GM19025 (cell line): ENCODE data around the gene HNRNPA2B1.
"Not testable (repeated sequence)": the region's sequence is repeated elsewhere in the genome, so short reads cannot be mapped to it uniquely, and the experiment has no call there.

ENCODE experiments used
- ATAC-seq: cut with Tn5 transposase; IDR thresholded peaks from one replicate; pipeline ENCODE4 v1.9.1; 2021; ENCODE audit warnings: mild to moderate bottlenecking, low read depth, moderate library complexity; ENCODE audit not compliant: unreplicated experiment

HNRNPA2B1 gene

DNA sequence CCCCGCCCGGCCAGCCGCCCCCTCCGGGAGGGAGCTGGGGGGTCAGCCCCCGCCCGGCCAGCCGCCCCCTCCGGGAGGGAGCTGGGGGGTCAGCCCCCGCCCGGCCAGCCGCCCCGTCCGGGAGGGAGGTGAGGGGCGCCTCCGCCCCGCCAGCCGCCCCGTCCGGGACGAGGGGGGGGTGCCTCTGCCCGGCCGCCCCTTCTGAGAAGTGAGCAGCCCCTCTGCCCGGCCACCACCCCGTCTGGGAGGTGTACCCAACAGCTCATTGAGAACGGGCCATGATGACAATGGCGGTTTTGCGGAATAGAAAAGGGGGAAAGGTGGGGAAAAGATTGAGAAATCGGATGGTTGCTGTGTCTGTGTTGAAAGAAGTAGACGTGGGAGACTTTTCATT, 52.2 kb downstream of the HNRNPA2B1 start:
- ATAC-seq, result not testable (repeated sequence)

DNA sequence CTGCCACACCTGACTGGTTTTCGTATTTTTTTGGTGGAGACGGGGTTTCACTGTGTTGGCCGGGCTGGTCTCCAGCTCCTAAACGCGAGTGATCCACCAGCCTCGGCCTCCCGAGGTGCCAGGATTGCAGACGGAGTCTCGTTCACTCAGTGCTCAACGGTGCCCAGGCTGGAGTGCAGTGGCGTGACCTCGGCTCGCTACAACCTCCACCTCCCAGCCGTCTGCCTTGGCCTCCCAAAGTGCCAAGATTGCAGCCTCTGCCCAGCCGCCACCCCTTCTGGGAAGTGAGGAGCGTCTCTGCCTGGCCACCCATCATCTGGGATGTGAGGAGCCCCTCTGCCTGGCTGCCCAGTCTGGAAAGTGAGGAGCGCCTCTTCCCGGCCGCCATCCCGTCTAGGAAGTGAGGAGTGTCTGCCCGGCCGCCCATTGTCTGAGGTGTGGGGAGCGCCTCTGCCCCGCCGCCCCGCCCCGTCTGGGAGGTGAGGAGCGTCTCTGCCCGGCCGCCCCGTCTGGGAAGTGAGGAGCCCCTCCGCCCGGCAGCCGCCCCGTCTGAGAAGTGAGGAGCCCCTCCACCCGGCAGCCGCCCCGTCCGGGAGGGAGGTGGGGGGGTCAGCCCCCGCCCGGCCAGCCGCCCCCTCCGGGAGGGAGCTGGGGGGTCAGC, 52.8 kb downstream of the HNRNPA2B1 start:
- not testable (repeated sequence) for ATAC-seq

DNA sequence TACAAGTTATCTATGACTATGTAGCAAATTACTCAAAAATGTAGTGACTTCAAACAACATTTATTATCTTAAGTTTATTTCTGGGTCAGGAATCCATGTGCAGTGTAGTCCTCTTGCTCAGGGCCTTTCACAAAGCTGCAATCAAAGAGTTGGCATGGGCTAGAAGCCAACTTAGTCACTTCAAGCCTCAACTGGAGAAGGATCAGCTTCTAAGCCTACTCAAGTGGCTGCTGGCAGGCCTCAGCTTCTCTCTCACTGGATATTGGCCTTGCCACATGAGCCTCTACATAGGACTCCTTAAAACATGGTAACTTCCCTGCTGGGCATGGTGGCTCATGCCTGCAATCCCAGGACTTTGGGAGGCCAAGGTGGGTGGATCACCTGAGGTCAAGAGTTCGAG, 53.5 kb downstream of the HNRNPA2B1 start:
- no peak for ATAC-seq

DNA sequence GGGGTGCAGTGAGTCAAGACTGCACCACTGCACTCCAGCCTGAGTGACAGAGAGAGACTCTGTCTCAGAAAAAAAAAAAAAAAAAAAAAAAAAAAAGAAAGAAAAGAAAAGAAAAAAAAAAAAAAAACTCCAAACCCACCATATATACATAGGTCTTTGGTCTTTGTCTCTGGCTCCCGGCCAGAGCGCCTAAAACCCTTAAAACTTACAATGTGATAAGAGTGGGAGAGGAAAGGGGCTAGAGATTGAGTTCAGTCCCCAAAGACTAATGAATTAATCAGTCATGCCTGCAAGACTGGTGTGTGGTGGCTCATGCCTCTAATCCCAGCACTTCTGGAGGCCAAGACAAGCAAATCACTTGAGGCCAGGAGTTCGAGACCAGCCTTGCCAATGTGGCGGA, 55.3 kb downstream of the HNRNPA2B1 start:
- ATAC-seq, result no peak

DNA sequence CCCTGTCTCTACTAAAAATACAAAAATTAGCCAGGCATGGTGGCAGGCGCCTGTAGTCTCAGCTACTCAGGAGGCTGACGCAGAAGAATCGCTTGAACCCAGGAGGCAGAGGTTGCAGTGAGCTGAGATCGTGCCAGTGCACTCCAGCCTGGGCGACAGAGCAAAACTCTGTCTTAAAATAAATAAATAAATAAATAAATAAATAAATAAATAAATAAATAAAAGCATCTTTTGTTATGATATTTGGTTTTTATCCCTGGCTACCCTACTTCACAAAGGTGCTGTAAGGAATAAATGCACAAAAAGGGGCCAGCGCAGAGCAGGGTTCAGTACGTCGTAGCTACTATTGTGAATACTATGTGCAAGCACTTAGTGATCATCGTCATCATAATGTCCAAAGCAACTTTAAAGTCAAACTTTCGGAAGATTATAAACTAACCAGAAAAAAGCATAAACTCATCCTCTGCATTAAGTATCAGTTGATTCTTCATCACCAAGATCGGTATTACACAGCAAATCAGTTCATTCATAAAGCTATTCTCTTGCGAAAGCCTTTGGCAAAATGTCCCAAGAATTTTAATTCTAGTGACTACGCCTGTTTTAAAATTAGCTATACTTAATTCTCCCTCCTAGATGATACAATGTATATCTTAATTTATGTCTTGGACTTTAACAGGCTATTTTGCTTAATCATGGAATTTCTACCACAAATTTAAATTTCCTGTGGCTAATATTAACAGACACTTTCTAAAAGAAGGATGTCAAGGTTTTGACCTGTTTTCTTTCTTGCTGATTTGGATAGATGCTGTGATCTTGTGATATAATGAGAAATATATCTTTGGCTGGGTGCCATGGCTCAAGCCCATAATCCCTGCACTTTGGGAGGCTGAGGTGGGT, 56.1 kb downstream of the HNRNPA2B1 start:
- no peak for ATAC-seq

DNA sequence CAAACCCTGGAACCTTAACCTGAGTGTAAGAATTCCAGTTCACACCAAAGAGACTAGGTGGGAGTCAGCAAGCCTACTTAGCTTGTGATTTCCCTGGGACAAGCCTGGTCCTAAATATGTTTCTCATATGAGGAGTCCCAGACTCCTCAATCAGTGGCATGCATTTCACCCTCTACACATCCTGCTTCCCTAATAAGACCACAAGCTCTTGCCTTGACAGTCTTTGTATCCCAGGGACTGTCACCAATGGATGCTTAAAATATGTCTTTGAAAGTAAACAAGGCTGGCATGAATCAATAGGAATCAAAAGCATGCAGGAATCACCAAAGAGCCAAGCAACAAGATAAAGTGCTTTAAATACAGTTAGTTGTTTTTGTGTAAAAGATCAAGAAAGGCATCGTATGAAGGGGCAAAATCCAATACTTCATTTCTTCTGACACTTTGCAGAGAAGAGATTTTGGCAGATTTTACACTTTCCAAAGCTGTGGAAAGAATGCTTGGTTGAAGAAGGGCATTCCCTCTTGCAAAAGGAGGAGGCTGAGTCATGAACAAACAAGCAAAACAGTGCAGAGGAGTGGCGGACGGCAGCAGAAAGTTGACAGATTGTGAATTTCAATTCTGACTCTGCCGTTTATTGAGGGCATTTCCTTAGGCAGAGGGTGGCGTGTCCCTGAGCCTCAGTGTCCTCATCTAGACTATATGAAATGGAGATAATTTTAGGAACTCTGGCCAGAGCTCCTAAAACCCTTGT, 57.1 kb downstream of the HNRNPA2B1 start:
- no peak for ATAC-seq

DNA sequence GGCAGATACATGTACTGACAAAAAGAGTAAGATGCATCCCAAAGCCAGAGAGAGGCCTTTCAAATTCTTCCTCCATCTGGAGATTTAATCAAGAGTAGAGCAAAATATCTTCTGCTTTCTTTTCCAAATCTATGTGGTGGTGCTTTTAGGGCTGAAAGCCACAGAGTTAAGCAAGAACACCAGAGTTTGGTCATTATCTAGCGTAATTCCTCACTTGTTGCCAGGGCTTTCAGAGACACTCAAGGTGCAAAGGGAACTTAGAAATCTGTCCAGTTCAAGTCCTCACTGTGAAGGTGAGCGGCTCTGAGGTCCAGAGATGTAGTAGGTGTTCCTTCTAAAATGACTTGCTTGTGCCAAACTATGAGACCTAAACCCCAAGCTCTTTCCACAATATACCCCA, 59.5 kb downstream of the HNRNPA2B1 start:
- no peak for ATAC-seq

DNA sequence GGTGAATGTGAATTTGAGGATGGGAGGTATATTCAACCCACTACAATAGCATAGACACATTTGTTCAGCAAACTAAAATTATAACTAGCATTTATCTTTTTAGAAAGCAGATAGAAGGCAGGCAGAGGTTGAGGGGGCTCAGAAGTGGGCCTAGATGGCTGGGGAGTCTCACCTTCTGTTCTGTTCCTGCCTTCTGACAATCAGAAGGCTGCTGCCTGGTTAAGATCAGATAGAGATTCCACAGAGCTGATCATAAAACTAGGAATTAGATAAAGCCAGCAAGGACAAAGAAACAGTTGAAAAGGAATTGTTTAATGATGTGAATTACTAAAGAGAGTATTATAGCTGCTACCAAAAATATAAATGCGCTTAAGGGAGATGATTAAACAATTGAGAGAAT, 60.2 kb downstream of the HNRNPA2B1 start:
- no peak for ATAC-seq
